KMS-11 (cell line): ENCODE data around the gene ING2.

Source experiments
- H2AFZ ChIP-seq: fragments of 200-600 bp; sonication (generic); 2 replicates; pipeline ENCODE4 v1.6.1; 2016; ENCODE audit warnings: antibody characterized with exemption, mixed run types, low read depth
- H3K27ac ChIP-seq: fragments of 200-600 bp; sonication (generic); 2 replicates; pipeline ENCODE4 v1.6.1; 2016; ENCODE audit warnings: mild to moderate bottlenecking, mixed run types
- H3K27me3 ChIP-seq: fragments of 200-600 bp; sonication (generic); 2 replicates; pipeline ENCODE4 v1.6.1; 2017; ENCODE audit warnings: mild to moderate bottlenecking, low read depth, mixed run types, moderate library complexity; ENCODE audit not compliant: insufficient read depth
- H3K36me3 ChIP-seq: fragments of 200-600 bp; sonication (generic); 2 replicates; pipeline ENCODE4 v1.6.1; 2017; ENCODE audit warnings: mild to moderate bottlenecking, mixed run types; ENCODE audit not compliant: insufficient read depth
- H3K4me1 ChIP-seq: fragments of 200-600 bp; sonication (generic); 2 replicates; pipeline ENCODE4 v1.6.1; 2016; ENCODE audit warnings: mild to moderate bottlenecking, low read depth, mixed run types; ENCODE audit not compliant: poor library complexity, severe bottlenecking
- H3K4me2 ChIP-seq: fragments of 200-600 bp; sonication (generic); 2 replicates; pipeline ENCODE4 v1.7.0; 2016; ENCODE audit warnings: mild to moderate bottlenecking, mixed run types
- H3K4me3 ChIP-seq: fragments of 200-600 bp; sonication (generic); IDR thresholded peaks from 2 replicates; pipeline ENCODE4 v1.6.1; 2017; ENCODE audit warnings: low read depth, low read length, mixed read lengths; ENCODE audit not compliant: insufficient read depth
- H3K79me2 ChIP-seq: fragments of 200-600 bp; sonication (generic); 2 replicates; pipeline ENCODE4 v1.6.1; 2016; ENCODE audit warnings: low read depth, mixed run types; ENCODE audit not compliant: insufficient read depth
- H3K9ac ChIP-seq: fragments of 200-600 bp; sonication (generic); 2 replicates; pipeline ENCODE4 v1.6.1; 2016; ENCODE audit warnings: mild to moderate bottlenecking, mixed run types
- H4K20me1 ChIP-seq: fragments of 200-600 bp; sonication (generic); 2 replicates; pipeline ENCODE4 v1.6.1; 2016; ENCODE audit warnings: mild to moderate bottlenecking, mixed run types; ENCODE audit not compliant: insufficient read depth
- CTCF ChIP-seq: fragments of 200-600 bp; sonication (generic); conservative IDR thresholded peaks from 2 replicates; pipeline ENCODE4 v1.6.1; 2017; ENCODE audit warnings: low read depth, mild to moderate bottlenecking, antibody characterized with exemption, low read length, moderate library complexity, mixed read lengths

Gene ING2

GRCh38 chr4:183483997-183484396, 20.9 kb upstream of the ING2 start:
- no peaks in the 10 kb centered on the region for H3K36me3 ChIP-seq
- H3K27me3 ChIP-seq: no peaks in the 10 kb centered on the region
- H3K79me2 ChIP-seq: no peaks in the 10 kb centered on the region
- no peak overlapping the region for H3K4me2 ChIP-seq
- no peak for TF ChIP-seq CTCF
- no peak overlapping the region for H3K4me3 ChIP-seq
- H4K20me1 ChIP-seq: no peaks in the 10 kb centered on the region
- H3K27ac ChIP-seq: no peak overlapping the region
- H3K4me1 ChIP-seq: no peaks in the 10 kb centered on the region
- no peak overlapping the region for H3K9ac ChIP-seq
- no peak overlapping the region for H2AFZ ChIP-seq

GRCh38 chr4:183485411-183486160, 19.3 kb upstream of the ING2 start:
- H3K4me3 ChIP-seq: no peak overlapping the region
- H3K27me3 ChIP-seq: no peaks in the 10 kb centered on the region
- H3K4me2 ChIP-seq: no peak overlapping the region
- no peaks in the 10 kb centered on the region for H3K79me2 ChIP-seq
- no peak for TF ChIP-seq CTCF
- H4K20me1 ChIP-seq: no peaks in the 10 kb centered on the region
- no peak overlapping the region for H3K27ac ChIP-seq
- H3K9ac ChIP-seq: no peak overlapping the region
- H2AFZ ChIP-seq: no peak overlapping the region
- no peaks in the 10 kb centered on the region for H3K36me3 ChIP-seq
- no peaks in the 10 kb centered on the region for H3K4me1 ChIP-seq

GRCh38 chr4:183492791-183493222, 12.1 kb upstream of the ING2 start:
- no peak overlapping the region for H3K9ac ChIP-seq
- H3K4me3 ChIP-seq: no peak overlapping the region
- H3K79me2 ChIP-seq: no peaks in the 10 kb centered on the region
- no peak overlapping the region for H2AFZ ChIP-seq
- H4K20me1 ChIP-seq: no peaks in the 10 kb centered on the region
- no peaks in the 10 kb centered on the region for H3K4me1 ChIP-seq
- no peaks in the 10 kb centered on the region for H3K27me3 ChIP-seq
- no peaks in the 10 kb centered on the region for H3K36me3 ChIP-seq
- TF ChIP-seq CTCF: no peak
- H3K4me2 ChIP-seq: no peak overlapping the region
- no peak overlapping the region for H3K27ac ChIP-seq

- Histone ChIP-seq H3K4me1 (no peaks in the 10 kb centered on the region), H3K4me2 (no peak overlapping the region), H4K20me1 (no peaks in the 10 kb centered on the region), H3K9ac (no peak overlapping the region), H2AFZ (no peak overlapping the region), H3K4me3 (no peak overlapping the region), H3K36me3 (no peaks in the 10 kb centered on the region), H3K79me2 (no peaks in the 10 kb centered on the region), H3K27ac (no peak overlapping the region), H3K27me3 (no peaks in the 10 kb centered on the region)
- TF ChIP-seq CTCF: no peak
Measured at GRCh38 chr4:183493246-183493645, 11.6 kb upstream of the ING2 start.
